HPDE6-E6E7 (cell line): Measurements from ENCODE around the gene TRAPPC12.
"Not testable (repeated sequence)": the region's sequence is repeated elsewhere in the genome, so short reads cannot be mapped to it uniquely, and the experiment has no call there.

ENCODE experiments used
- DNase-seq: peaks from one replicate; pipeline ENCODE4 v3.0.0; 2011; ENCODE audit warnings: missing footprints; ENCODE audit errors: extremely low spot score

Gene TRAPPC12

DNA sequence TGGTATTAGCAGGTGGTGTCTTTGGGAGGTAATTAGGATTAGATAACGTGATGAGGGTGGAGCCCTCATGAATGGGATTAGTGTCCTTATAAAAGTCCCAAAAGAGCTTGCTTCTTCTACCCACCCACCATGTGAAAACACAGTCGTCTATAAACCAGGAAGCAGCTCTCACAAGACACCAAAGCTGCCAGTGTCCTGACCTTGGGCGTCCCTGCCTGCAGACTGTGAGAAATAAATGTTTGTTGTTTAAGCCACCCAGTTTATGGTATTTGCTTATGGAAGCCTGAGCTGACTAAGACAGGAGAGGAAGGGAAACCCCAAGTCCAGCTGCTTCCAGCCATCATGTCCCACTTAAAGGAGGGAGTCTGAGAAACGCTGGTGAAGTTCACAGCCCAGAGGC lies 126.3 kb downstream of the TRAPPC12 start:
- DNase-seq: no peak

DNA sequence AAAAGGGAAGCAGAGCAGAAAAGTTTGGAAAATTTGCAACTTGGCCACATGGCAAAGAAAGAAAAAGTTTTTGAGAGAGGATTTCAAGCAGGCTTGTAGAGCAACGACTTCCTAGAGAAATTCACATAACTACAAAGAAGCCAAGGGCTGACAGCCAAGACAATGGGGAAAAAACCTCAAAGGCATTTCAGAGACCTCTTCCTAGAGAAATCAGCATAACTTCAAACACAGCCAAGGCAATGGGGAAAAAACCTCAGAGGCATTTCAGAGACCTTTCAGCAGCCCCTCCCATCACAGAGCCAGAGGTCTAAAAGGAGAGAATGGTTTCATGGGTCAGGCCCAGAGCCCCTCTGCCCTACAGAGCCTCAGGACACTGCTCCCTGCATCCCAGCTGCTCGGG lies 132.6 kb downstream of the TRAPPC12 start:
- no peak for DNase-seq

DNA sequence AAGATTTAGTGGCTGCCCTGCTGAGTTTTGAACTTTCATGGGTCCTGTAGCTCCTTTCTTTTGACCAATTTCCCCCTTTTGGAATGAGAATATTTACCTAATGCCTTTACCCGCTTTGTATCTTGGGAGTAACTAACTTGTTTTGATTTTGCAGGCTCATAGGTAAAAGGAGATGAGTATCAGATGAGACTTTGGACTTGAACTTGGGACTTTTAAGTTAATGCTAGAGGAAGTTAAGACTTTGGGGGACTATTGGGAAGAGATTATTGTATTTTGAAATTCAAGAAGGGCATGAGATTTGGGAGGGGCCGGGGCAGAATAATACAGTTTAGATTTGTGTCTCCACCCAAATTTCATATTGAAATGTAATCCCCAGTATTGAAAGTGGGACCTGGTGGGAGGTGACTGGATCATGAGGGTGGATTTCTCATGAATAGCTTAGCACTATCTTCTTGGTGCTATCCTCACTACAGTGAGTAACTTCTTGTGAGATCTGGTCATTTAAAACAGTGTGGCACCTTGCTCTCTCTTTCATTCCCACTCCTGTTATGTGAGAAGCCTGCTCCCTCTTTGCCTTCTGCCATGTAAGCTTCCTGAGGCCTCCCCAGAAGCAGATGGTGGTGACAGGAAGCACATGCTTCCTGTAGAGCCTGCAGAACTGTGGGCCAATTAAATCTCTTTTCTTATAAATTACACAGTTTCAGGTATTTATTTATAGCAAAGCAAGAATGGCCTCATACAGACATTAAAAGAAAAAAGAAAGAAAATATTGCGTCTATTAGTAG lies 133.7 kb downstream of the TRAPPC12 start:
- DNase-seq: no peak

DNA sequence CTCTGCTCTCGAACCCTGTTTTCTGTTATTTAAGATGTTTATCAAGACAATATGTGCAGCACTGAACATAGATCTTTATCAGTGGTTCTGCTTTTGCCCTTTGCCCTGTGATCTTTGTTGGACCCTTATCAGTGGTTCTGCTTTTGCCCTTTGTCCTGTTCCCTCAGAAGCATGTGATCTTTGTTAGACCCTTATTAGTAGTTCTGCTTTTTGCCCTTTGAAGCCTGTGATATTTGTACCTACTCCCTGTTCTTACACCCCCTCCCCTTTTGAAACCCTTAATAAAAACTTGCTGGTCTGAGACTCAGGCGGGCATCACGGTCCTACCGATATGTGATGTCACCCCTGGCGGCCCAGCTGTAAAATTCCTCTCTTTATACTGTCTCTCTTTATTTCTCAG lies 135.9 kb downstream of the TRAPPC12 start:
- not testable (repeated sequence) for DNase-seq

DNA sequence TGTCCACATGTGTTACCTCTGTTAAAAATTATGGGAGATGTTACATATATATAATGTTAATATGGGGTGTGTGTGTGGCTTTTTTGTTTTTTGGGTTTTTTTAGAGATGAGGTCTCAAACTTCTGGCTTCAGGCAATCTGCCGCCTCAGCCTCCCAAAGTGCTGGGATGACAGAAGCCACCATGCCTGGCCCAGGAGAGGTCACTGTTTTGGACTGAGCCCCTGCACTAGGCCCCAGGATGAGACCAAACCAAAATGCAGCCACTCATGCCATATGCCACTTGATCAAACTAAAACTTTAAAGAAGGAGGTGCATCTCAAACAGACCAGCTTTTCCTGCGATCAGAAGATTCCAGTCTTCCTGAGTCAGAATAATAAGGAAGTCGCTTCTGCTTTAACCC lies 137.3 kb downstream of the TRAPPC12 start:
- no peak for DNase-seq

DNA sequence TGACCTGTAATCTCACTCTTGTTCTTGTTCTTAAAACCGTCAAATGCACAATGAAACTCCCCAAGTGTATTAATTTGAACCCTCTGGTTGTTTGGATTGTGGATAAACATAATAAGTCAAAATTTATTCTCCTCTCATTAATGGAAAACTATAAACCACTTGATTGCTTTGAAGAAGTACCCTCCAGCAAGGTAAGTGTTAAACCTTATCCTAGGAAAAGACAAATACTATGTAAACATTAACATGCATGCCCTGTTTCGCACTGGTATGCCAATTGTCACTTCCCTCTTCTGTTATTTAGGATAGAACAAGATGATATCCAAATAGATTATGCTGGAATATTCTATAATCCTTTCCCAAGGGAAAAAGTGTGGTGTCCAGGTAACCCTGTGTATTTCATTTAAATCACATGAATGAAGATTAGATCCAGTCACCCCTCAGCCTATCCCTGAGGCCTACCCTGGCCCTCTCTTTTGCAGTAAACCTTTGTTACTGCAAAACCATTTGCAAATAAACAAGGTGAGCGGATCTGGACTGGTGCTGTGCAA lies 138.5 kb downstream of the TRAPPC12 start:
- DNase-seq: no peak

DNA sequence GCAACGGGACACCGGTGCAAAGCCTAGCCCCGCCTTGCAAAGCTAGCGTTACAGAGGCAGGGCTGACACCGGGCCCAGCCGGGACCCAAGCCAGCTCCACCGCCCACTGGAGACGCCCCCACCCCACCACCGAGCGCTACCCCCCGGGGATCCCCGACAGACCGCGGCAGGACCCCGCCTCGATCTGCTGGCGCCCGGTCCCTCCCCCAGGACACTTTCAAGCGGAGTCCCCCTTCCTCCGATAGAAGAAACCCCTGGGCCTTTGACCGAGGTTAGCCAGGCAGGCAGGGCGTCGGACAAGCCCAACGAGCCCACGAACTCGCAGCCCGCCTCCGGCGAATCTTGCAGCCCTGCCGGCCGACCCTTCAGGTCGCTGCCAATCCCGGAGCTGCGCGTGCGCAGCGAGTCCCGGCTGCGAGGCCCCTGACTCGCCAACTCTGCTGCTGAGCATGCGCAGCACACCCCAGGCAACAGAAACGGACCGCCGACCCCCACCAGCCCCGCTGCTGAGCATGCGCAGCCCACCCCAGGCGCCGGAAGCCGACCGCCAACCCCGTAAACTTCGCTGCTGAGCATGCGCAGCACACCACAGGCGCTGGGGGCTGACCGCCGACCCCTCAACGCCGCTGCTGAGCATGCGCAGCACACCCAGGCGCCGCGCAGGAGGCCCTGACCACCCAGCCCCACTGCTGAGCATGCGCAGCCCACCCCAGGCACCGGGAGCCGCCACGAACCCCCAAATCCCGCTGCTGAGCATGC lies 139.2 kb downstream of the TRAPPC12 start:
- DNase-seq: peak; percentile 99

DNA sequence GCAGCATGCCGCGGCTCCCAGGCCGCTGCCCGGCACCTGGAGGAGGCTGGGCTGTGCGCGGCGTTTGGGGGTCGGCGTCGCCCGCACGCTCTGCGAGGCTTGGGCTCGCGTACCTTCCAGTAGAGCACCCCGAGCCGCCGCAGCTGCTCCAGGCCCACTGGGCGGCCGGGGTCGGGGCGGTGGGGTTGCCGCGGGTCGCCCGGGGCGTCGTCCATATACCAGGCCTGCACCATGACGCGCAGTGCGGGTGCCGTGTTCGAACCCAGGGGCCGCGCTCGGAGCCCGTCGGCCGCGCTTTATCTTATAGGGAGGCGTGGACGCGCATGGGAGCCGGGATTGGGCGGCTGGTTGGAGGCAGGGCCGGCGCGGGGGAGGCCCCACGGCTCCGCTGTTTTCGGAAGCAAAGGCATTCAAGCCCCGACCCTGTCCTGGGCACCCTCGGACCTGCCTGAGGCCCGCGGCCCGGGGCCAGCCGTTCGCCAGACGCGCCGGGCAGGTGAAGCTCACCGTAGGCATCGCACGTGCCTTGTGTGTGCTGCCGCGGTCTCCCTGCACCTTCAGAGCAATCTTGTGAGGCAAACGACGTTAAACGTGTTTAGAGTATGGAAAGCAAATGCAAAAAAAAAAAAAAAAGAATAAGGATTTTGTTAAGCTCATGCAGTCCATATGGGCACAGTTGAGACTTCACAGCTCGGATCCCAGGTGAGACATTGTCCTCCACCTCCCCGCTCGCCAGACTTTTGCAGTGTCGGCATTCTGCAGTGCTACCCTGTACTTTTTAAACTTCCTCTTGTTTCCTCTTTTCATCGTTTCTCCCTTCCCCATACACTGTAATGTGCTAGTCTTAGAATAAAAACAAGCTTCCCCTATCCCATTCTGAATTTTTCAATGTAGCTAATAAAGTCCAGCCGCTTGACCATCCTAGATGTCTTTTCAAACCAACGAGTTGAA lies 140.0 kb downstream of the TRAPPC12 start, which contains the start of gene ADI1:
TSS of gene ADI1 (minus strand) at position 277 of the 951 bp plus-strand sequence. CDS start at position 233, 44 bp downstream.
- DNase-seq: peak; percentile 70

DNA sequence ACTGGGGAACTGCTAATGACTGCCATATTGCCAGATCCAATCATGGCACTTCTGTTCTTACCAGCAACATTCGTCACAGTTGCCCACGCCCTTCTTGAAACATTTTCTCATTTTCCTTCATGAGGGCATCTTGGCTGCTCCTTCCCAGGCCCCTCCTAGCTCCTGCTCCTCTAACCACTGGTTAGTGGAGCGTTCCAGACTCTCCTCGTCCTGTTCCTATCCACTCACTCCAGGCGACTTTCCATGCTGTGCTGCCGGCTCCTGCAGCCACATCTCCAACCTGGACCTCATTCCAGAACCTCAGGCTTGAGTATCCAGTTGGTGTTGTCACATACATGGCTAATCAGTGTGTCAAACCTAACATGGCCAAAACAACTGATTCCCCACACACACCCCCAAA lies 141.1 kb downstream of the TRAPPC12 start:
- no peak for DNase-seq

DNA sequence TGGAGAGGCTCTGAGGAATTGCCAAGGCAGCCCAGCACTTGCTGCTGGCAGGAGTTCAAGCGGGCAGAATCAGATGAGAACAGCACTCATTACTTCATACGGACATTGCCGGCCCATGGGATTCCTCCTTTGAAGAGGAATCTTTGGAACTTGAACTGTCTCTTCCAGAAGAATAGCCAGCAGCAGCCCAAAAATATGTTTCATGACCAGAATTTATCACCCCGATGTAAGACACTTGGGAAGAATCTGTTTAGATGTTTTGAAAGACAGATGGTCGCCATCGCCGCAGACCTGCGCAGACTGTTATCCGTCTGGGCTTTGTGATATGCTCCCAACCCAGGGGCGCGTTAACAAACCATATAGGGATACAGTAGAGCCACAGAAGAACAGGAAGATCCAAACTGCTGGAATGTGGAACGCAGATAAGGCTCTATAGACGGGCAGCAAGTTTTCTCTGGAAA lies 143.5 kb downstream of the TRAPPC12 start:
- DNase-seq: no peak

DNA sequence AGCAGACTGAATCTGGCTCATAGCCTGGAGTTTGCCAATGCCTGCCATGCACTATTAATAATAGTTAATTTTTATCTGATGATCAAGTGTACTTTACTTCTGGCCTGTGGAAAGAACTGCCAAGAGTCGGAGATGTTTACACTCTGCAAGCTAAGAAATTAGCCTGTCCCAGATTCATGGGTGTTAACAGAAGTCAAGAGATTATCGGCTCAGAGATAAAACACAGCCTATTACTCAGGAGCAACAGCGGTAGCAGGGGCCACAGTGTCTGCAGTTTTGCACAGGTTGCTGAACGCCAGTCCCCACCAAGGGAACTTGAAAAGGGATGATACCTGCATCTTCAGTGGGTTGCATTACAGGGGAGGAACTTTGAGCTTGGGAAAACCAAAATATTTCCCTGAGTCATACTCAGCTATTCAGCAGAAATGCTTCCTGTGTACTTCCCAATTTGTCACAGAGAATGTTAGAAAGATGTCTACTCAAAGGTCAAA lies 144.1 kb downstream of the TRAPPC12 start:
- DNase-seq: no peak

DNA sequence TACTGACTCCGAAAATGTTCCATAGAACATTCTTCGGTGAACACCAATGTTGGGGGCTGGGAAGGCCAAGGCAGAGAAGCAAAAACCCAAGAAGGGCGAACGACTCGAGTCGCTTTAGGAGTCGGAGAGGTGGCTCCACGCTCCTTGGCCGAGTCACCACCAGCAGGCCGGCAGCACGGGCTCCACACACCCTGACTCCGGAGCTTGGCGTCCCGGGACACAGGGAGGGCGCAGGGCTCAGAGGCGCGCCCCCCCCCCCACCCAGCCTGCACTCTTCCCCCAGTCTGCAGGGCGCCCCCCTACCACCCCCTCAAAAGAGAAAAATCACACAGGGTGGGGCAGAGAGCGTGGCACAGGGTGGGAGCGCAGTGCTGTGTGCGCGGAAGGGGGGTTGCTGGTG lies 147.4 kb downstream of the TRAPPC12 start:
- no peak for DNase-seq

DNA sequence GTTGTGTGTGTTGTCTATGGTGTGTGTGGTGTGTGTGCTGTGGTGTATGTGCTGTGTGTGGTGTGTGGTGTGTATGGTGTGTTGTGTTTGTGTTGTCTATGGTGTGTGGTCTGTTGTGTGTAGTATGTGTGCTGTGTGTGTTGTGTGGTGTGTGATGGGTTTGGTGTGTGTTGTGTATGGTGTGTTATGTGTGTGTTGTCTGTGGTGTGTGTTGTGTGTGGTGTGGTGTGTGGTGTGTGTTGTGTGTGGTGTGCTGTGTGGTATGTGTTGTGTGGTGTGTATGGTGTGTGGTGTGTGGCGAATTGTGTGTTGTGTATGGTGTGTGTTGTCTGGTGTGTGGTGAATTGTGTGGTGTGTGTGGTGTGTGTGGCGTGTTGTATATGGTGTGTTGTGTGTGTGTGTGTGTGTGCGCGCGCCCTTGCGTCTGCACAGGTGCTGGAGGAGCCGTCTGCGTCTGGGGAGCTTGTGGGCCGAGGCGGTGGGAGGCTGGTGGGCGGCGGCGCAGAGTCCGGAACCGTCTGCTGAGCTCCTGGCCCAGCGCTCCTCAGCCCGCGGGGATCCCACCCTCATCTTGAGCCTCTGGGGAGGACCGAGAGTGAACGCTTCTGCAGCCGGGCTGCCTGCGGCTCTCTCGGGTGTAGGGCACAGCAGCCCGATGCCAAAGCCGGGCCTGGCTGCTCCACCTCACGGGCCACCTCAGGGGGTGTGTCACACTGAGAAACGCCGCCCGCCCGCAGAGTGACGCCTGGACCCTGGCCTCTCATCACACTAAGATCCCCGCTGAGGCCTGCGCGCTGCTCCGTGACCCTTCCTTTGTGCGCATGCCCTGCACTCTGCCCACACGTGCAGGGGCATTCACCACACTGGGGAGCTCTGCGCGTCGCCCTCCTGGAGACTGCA lies 148.6 kb downstream of the TRAPPC12 start:
- no peak for DNase-seq
